GM21381 (cell line): ENCODE measurements around the gene INSIG1.

Experiments
- ATAC-seq: cut with Tn5 transposase; IDR thresholded peaks from one replicate; pipeline ENCODE4 v1.9.1; 2021; ENCODE audit warnings: mild to moderate bottlenecking, moderate library complexity; ENCODE audit not compliant: unreplicated experiment

INSIG1 gene

DNA sequence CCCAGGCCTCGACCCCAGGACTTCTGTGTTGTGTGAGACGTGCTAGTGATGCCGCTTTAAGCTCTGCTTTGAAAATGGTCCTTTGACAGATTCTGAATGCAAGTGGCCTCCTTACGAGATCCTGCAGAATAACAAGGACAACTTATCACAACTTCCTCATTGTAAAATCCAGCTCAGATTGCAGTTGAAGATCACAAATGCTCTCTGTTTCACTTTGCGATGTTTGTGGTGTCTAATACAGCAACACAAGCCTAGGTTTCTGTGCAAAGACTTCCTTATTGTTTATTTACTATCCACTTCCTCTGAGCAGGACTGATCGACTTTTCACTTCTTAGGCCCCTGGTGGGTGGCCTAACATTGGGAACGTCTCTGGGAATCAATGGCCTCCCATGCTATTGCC, 31.7 kb upstream of the INSIG1 start:
- no peak for ATAC-seq

DNA sequence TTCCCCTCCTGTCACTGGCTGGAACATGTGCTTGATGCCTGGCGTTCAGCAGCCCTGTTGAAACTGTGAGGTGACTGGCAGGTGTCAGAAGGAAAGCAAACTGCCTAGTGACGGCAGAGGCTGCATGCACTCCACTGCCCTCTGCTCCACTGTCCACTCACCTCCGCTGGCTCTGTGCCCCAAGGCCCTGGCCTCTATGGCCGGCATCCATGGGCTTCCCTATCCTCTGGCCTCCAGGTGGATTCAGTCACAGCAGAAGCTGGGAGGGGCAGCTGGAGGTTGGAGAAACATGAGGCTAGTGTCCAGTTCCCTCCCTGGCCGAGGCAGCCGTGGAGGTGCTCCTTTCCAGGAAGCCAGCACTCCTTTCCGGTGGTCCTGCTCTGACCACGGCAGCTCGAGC, 31.2 kb upstream of the INSIG1 start:
- ATAC-seq: no peak

DNA sequence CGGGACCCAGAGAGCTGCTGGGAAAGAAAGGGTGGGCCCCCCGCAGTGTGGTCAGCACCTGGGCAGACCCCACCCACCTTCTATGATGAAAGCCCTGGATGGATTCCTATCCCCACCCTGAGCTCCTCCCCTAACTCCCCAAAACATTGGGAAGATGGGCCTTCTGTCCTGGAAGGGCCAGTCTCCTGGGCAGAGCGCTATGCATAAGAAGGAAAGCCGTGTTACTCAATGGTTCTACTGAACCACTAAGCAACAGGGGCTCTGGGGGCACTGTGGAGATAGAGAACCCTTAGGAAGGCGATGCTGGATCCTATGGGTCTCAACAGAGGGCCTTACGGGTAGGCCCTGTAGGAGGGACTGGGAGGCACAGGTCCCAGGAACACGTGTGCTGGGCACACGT, 30.7 kb upstream of the INSIG1 start:
- ATAC-seq: no peak

DNA sequence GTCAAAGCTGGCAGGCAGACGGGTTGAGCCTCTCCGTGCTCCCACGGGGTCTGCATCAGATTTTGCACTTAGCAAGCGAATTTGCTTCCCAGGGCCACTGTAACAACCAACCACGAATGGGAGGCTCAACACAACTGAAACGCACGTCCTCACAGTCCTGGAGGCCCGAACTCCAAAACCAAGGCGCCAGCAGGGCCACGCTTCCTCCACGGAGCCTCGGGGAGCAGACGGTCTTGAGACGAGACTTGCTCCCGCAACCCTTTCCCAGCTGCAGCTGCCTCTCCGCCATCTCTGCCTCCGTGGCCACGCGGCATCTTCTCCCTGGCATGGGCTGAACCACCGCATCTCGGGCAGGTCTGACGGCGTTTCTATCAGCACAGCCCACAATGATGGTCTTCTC, 30.2 kb upstream of the INSIG1 start:
- no peak for ATAC-seq

DNA sequence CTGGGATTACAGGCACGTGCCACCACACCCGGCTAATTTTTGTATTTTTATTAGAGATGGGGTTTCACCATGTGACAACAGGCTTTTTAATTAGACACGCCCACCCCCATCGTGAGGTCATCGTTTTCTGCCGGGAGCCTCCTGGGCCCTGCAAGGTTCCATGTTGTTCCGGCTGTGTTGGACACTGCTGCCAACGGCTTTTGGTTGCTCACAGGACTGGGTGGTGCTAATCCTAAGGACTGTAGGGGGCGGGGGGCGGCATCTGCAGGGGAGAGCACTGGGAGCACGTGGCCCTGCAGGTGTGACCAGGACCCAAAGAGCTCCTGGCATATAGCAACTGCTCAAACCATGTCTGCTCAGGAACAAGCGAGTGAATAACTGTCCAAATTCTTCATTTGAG, 29.5 kb upstream of the INSIG1 start:
- no peak for ATAC-seq

DNA sequence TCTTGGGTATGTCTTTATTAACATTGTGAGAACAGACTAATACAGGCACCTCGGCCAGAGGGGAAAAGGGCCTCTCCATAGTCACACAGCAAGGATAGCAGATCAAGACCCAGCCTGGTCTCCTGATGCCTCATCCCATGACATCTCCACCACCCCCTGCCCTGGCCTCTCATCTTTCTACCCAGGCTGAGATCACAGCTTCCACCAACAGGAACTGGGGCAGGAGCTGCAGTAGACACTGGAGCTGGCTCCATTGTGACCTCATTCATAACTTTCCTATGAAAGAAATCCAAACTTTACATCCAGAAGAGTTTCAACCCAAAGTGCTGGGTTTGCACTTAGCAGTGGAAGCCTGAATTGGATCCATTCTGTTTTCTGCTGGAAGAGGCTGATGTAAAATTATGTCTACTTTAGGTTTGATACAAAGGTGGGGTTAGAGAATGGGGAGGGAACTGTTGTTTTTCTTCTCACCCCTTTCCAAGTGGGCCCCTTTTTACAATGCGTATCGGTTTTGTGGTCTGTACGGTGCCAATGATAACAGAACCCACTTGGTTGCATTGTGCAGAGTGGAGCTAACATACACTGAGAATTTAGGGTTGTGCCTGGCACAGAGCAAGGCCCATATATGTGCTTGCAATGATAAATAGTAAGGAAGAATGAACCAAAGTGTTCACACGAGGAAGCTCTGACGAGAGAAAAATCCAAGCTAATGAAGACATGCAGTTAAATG, 28.6 kb upstream of the INSIG1 start:
- no peak for ATAC-seq

DNA sequence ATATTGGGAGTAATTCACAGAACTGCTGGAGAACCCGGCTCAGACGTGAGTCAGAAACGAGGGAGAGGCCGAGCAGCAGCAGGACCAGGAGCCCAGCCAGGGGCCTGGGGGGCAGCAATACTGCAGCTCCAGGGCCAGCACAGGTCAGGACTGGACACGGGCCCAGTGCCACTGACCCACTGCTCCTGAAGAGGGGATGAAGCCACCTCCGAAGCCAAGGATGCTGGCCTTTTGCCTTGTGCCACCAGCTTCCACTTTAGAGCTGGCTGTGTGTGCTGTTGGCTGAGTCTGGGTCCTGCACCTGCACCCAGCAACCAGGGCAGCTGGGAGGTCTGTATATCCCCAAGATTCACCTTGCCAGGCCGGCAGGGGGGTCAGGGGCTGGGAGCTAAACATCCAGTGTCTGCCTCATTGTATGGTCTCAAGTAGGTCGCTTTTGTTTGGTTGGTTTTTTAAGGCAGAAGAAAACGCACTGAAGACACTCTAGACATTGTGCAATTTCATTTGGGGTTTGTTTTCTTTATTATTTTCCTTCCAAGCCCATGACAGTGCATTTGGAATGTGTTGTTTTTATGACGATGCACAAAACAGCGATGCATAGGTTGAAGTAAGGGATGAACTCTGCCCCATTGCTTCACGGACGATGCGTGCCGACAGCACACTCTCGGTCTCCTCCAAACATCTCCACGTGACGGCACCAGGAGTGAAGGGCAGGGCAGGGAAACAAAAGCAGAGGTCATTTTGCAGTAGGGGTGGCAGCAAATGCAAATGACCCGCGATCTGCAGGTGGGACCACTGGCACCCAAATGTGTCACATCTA, 27.7 kb upstream of the INSIG1 start:
- ATAC-seq: no peak

DNA sequence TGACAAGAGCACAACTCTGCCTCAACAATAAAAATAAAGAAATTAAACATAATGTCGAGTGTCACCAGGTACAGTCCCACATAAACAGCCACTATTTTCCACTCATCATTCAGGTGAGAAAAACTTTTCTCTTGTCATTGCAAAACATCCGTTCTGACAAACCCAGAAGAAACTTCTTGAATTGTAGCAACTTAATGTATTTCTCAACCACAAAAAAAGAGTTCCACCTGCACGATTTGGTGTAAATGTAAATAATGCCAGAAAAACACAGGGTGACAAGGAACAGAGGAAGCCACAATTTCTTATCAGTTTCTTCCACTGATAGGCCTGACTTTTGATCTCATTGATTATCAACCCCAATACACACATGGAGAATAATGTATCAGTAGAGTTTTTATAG, 26.8 kb upstream of the INSIG1 start:
- ATAC-seq: no peak

DNA sequence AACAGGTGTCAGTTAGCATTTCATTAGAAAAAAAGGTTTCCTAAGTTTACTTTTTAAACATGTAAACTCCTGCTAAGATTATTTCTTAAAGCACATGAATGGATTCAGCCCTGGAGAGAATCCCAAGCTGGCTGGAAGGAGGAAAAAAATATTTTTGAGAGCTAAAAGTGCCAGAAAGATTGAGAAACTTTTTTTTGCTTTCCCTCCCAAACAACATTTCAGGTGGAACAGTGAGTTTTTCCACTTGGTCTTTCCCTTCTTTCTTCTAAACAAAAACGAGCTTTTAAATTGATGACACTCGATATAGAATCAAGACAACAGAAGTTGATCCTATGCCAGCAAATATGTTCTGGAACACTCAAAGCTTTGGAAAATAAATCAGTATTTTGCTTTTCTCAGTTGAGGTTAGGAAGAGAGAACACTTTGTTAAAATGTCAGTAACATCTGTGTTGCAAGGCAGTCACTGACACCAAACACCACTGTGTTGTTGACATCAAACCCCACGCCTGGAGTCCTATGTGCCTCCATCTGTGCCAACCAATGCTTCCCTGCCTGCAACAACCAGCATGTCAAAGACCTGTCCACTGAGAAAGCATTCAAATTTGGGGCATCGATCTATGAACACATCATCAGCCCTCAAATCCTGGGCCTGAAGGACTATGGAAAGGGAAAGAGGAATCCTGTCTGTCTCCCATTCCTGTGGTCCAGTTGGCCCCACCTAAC, 22.9 kb upstream of the INSIG1 start:
- no peak for ATAC-seq

DNA sequence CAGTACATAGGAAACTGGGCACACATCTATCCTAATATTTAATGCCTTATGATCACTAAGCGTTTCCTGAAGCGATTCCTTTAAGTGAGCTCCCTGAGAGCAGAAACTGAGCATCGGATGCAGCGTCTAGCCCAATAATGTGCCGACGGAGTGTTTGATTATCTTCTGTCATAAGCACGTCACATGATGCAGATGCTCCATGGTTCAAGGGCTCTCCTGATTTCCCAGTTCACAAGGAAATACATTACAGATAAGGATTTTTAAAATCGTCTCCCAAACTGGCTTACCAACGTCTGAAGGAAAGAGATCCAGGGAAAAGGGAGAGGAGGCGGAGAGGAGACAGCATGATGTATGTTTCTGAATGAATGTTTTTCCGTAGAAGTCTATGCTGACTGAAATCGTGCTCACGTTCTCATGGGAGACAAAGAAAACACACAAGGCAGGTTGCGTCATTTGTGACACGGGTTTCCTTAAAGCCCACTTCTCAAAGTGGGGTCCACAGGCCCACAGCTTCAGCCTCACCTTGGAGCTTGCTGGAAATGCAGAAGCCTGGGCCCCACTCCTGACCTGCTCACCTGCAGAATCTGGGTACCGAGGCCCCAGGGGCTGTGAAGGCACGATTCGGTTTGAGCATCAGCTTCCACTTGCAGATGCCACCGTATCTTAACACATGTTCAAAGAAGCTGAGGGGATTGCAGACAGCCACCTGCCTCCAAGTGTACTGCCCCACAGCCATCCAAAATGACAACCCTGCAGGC, 21.5 kb upstream of the INSIG1 start:
- no peak for ATAC-seq

DNA sequence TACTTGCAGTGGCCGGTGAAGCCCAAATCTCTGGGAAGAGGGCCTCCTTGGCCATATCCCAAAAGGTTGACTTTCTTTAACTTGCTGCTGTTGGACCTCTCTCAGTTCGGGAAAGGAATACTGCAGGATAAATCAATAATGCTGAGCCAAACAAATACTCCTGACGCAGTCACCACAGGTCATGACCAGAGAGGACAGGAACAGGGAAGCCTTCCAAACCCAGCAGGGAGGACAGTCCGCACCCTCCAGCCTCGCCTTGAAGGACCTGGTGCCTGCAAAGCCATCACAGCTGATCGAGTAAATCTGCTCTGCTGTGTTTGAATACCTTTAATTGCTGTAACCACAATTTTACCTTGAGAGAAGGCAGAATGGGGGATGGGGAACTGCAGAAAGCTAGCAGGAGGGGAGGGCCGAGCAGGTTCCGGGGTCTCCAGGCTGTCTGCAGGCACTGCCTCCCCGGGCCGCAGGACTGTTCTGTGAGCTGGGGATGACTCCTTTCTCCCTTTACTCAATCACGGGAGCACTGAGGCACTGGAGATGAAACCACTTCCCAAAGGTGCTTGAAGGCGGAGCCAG, 20.8 kb upstream of the INSIG1 start:
- ATAC-seq: no peak

DNA sequence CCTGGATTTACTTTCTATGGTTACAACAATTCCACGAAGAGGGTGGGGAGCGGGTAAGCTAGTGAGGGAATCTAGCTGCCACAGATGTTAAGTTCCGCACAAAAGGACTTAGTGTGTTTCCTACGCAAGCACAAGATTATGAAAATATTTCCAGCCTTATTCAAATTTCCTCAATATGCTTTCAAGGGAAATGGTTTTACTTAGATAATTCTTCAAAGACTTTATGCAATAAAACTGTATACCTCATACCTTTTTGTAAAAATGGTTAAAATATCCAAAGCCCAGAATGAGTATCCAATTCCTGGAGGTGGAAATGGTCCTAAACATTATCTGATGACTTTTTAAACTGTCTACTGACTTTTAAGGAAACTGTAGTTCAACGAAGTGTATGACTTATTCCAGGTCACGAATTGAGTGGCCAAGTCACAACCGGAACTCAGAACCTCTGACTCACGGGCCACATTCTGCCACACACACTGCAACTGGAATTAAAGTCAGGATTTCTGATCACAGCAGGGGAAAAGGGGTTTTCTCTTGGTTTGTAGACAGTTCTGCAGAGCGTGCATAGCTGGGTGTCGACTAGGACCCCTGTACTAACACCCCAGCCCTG, 20.2 kb upstream of the INSIG1 start:
- no peak for ATAC-seq

DNA sequence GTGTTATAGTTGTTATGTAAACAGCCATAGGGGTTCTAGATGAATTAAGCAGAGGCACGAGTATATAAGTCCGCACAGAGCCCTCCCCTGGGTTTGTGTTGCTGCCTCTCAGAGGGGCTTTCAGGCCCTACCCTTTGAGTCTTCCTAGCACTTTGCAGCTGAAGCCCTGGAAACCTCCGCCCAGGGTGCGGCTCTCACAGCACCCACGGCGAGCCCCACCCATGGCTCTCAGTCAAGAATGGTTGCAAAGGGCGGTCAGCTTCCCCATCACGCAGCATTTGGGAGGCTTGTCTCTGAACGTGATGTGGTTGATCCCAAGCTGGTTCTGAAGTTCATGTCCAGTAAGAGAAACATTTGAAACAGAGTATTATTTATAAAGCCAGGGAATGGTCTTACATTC, 18.8 kb upstream of the INSIG1 start:
- ATAC-seq: no peak

DNA sequence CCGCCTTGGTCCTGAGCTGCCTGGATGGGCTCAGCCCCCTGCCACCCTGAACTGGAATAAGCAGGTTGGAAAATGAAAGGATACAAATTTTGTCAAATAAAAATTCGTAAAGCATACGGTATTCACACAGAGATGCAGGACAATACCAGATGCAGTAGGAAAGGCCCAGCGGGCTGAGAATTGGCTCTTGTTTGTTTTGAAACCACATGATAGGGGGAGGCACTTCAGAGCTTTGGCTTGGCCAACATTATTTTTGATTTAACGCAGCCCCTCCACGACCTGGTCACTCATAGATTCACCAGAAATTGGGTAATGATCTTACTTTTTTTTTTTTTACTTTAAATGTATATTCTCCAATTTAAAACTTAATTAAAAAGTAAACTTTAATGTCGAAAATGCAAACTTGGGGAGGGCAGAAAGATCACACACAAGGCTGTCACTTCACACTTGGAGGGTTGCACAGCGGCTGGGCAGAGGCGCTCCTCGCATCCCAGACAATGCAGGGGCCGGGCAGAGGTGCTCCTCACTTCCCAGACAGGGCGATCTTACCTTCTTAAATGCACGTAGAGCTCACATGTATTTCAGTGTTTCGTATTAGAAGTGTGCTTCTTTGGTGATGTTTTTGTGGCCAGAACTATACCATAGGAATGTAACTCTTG, 17.8 kb upstream of the INSIG1 start:
- ATAC-seq: no peak

DNA sequence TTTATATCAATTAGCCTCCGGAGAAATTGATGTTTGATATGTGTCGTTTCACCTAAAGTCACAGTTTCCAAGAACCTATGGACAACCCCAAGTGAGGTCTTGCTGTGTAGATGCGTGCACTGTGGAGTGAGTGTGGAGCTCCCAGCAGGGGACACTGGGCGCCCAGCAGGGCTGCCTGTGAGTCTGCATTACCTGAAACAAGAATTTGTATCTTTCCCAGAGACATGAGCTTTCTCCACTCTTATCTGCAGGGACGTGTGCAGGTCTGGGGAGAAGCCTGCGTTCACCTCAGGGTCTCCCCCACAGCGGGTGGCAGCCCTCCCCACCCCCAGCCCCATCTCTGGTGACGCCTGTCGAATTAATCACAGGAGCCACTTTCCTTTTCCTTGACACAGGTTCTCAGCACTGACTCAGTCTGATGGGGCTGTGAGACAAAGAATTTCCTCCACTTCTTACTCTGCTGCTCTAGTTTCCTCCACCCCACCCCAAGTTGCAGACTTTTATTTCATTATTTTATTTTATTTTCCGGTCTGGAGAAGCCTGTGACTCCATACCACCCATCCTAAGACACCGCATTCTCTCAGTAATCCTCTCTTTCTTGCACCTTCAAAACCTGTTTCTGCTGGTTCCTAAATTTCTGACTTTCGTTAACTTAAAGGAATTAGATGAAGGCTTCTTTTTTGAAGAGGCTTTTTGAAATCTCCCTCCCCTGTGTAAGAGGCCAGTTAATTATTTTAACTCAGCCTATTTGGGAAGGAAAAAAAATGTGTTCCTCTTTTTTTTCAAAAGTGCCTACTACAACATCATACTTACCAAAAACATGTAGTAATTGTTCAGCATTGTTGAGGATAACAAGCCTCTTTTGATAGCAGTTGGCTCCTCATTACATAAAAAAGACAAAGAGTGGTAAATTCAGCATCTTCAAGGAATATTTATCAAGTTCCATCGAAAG, 17.0 kb upstream of the INSIG1 start:
- no peak for ATAC-seq

DNA sequence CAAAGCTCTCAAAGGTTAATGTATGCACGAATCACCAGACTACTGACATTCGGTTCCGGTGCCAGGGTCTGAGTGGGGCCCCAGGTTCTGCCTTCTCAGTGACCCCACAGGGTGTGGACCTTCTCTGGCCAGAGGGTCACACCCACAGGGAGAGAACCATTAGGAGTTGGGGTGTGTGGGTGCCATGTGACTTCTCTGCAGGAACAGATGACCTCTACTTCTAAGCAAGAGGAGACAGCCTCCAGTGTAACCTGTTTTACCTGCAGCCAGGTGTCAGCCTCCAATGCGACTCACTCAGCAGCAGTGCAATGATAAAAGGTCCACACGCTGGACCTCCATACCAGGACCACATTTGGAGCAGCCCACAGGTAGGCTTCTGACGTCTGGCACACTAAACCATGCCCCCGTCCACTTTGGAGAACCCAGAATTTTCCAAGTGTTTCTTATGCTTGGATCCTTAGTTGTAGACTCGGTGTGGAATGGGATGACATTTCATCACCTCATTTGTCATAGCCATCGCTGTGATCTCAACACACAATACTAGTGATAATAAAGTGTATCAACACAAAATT, 16.2 kb upstream of the INSIG1 start:
- ATAC-seq: no peak

DNA sequence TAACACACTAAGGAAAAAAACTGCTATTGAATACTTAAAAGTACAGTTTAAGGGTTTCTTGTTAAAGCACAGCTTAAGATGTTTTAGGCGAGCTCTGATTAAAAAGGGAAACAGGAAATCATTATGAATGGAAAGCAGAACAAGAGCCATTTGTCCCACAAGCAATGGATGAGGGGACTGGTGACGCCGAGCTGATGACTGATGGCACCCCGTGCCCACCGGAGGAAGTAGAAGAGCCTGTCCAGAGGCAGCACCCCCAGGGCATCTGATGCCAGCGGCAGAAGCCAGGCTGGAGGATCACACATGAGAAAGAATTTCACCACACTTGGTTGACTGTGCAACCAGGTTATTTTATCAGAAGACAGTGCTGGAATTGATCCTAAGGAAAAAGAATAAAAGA, 15.0 kb upstream of the INSIG1 start:
- no peak for ATAC-seq

DNA sequence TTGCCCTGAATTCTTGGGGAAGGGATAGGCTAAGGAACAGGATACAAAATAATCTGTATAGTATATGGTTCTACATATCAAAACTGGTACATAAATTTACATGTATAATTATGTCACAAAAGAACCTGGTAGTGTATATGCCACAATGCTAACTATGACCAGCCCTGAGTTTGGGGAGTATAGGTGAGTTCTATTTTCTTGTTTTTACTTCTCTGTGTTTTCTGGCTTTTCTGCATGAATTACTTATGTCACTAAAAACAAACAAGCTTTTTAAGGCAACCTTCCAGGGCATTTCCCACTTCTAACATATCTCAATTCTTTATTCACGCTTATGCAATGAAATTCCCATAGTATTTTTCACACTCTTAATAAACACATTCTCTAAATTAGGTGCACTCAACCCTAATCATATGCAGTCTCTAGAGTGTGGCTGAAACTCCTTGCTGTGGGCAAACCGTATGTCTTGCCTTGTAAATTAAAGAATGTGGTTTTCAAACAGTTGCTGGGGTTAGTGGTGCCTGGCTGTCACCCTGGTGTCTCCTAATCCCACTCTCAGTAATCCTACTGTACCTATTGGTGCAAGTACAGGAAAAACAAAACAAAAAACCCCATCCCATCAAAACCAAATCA, 14.0 kb upstream of the INSIG1 start:
- peak; percentile 90 for ATAC-seq
